Ramos (cell line): ENCODE data around the gene KCNJ5.

Source experiments
- in situ Hi-C: fragments of 300-500 bp; cut with MboI; formaldehyde crosslinking; loops from one replicate; pipeline ENCODE4 v1.14.3; 2022; ENCODE audit warnings: low sequenced_read_pairs; ENCODE audit not compliant: unreplicated experiment

KCNJ5 gene

DNA sequence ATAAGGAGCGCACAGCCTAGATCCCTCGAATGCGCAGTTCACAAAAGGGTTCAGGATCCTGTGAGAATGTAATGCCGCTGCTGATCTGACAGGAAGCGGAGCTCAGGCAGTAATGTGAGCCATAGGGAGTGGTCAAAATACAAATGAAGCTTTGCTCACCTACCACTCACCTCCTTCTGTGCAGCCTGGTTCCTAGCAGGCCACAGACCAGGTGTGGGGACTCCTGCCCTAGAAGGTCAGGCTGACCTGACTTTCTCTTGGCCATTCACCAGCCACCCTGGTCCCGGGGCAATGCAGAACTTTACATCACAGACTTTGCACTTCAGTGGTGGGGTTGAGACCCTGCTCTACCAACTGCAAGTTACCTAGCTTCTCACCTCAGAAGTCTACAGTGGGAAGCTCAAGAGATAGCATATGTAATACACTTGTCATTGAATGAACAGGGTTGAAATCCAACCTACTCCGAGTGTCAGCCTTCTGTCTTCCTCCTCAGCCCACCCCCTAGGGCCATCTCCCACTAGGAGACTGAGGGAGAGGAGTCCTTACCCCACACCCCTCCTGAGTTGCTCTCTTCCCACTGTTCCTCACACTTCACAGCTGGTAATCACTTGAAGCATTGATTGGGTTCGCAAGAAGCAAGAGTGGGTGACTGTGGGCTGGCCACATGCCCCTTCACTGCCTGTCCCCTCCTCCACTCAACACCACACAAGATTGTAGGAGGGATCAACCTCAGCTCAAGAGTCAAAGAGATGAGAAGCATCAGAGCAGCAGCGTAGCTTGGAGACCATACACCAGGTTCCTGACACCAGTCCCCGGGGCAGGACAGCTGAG lies 22.1 kb upstream of the KCNJ5 start:
- in situ Hi-C loops = no loop called here

DNA sequence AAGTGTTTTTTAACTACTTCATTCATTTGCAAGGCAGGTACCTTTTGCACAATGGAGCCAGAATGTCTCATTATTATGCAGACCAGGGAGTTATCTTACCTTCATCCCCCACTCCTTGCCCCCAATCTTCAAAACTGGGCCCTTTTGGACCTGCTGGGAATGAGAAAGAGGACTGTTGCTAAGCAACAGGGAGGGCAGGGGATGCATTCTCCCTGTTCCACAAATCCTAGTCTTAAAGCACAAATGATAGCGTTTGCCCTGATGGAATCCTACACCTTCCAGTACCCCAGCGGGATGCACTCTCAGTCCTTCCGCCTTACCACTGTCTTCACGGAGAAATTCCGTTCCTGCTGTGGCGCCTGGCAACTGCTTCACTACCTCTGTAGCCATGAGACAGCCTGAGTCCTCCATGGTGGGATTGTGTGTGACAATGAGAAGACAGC lies 20.0 kb upstream of the KCNJ5 start:
- in situ Hi-C loops = no loop called here

DNA sequence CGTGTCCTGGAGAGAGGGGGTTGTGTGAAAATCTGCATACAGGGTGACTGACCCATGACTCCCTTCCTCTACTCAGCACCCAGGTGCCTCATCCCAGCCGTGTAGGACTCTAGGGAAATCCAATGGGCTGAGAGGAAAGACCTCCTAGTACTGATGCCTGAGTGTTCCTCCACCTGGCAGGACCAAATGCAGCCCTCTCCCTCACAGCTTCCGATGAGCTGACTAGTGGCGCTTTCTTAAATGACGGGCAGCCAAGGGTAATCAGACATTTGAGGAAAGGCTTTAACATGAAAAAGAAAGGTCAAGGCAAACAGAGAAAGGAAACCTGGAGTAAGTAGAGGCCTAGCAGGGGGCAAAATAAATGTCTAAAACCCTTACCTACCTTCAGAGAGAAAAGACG lies 19.1 kb upstream of the KCNJ5 start:
- in situ Hi-C loops = no loop called here

DNA sequence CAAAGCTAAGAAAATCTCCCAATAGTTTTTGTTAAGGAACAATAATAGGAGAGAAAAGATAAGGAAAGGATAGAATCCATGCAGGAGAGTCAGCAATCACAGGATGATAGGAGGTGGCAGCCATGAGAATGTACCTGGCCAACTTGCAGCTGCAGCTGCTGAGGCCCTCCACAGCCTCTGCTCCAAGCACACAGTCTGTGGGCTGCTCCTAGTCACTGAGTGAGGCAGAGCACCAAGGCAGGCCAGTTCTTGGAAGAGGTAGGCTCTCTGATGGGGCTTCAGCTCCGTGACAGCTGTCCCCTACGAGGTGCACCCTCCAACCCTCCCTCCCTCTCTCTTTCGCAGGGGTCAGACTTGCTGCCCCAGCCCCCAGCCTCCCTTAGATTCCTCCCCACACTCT lies 18.6 kb upstream of the KCNJ5 start:
- in situ Hi-C loops = no loop called here

DNA sequence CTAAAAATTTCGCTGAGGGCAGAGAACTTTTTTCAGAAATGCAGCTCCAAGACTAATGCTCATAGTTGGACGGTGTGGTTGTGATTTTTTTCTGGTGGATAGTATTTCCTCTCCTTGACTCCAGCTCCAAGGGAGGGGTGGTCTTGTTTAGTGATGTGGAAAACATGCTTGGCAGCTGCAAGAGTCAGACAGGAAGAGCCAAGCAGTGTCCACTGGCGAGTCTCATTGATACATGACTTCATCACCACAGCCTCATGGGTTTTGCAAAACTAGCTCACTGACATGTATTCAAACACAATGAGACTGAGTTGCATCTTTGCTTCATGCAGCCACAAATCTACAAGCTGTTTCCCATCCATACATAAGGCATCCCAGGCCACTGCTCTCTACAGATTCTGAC lies 16.7 kb upstream of the KCNJ5 start:
- in situ Hi-C loops = no loop called here

DNA sequence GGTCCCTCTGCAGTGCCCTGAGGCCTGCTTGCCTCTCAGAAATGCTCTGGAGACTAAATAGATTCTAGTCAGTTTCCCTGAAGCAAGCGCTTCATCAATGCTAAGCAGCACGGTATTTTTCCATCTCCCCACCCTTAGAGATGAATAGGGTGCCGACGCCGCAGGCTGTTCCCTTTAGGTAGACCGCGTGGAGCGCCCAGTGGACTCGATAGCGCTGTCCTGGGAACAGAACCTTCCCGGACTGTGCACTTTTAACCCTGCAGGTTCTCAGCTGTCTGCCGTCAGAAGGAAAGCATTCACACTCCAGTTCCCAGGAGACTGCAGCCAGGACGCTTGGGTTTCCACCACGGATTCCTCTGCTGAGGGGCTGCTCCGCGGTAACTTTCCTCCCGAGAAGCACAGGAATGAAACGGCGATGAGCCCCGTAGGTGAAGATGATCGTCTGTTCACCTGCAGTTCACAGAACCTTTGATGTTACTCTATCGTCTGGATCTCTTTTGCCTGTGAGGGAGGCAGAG lies 15.0 kb upstream of the KCNJ5 start:
- in situ Hi-C loops = no loop called here

DNA sequence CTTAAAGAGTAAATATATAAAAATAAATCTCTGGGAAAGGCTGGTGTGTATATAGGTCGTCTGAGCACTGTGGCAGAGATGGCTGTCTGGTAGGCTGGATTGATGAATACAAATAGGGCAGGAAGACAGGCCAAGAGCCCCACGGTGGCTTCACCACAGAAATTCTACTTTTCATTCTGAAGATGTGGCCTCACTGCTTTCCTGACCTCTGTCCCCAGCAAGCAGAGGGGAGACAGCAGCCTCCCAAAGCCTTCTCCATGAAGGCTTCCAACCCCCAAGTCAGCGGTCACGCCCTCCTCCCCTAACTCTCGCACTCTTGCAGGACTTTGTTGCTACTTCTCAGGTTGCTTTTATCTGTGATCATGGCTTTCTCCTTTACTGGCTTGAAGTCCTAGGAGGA lies 13.4 kb upstream of the KCNJ5 start:
- in situ Hi-C loops = no loop called here

DNA sequence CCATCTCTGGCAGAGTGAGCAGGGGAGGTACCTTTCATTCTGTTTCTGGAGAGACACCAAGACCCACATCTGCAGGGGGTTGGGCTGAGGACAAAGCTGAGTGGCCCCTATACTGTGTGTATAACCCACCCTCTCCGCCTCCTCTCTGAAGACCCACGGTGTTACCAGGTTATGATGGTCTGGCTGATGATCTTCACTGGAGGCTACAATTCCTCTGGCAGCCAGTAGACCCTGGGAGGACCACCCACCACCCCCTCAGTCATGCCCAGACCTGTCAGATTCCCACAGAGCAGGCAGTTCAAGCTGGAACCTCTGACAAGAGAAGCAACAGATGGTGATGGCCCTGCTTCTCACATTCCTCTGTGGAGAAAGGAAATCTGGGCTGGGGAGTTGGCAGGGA lies 12.7 kb upstream of the KCNJ5 start:
- in situ Hi-C loops = no loop called here

DNA sequence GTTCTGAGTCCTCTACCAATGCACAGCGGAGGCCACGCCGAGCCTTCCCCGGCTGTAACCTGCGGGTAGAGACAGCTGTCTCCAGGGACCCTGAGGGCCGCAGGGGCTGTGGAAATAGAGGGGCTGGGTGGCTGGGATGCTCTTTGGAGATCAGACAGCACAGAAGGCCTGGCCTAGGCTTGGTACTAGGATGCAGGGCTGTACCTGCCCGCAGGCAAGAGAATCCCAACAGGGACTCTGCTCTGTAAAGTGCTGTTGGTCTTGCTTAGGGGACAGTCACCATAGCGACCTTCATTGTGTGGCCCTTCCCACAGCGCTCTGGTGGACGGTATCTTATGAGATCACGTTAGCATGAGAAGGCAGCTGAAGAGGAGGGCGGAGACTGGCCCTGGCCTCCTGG lies 11.3 kb upstream of the KCNJ5 start:
- in situ Hi-C loops = loop anchor here (5.0 kb wide), 1 partner anchor 72 kb away; no protein-coding TSS in a partner anchor

DNA sequence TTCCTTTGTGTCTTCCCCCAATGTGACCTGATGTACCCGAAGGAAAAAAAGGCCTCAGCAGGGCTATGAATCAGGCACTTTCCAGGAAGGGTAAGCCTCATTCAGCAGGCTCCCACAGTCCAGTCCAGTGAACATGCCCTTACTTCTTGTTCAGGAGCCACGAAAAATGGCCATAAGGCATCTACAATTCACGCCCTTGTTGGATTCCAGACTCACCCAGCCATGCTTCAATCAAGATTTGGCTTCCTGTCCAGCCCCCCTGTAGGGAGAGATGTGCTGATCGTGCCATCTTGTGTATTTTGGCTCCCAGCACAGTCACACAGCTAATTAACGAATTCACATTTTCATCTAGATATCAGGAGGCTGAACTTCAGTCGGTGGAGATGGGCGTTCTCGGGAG lies 9.9 kb upstream of the KCNJ5 start:
- in situ Hi-C loops = loop anchor here (5.0 kb wide), 1 partner anchor 71 kb away; no protein-coding TSS in a partner anchor

DNA sequence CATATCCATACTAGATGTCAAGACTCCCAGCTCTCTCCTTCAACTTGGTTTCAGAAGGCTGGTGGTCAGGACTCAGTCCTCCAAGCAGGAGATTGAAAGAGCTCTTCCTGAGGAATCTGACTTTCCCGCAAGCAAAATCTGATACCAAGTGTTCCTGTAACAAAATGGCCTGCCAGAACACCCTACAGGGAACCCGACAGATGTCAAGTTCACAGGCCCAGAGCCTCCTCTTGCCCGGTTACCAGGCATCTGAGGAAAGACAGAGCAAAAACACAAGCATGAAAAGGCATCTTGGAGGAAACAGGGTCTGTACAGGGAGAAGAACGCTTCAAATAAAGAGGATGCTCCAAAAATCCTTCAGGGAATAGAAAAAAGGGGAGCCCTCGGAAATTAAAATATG lies 8.7 kb upstream of the KCNJ5 start:
- in situ Hi-C loops = loop anchor here (5.0 kb wide), 1 partner anchor 70 kb away; no protein-coding TSS in a partner anchor

DNA sequence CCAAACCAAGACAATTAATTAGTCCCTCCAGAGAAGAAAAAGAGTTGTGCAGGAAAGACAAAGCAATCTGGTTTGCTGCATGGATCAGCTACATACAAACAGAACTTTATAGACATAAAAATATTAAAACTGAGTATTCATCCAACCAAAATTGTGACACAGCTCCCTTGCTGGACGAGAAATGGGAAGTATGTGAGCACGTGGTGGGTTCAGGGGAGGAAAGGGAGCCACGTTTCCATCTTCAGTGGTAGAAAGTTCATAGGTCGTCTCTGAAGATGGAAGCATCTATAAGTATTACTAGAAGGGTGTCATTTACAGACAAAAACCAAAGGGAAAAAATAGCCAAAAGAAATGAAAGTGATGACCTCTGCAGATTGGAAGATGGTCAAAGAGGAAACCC lies 7.1 kb upstream of the KCNJ5 start:
- in situ Hi-C loops = loop anchor here (5.0 kb wide), 1 partner anchor 68 kb away; no protein-coding TSS in a partner anchor

DNA sequence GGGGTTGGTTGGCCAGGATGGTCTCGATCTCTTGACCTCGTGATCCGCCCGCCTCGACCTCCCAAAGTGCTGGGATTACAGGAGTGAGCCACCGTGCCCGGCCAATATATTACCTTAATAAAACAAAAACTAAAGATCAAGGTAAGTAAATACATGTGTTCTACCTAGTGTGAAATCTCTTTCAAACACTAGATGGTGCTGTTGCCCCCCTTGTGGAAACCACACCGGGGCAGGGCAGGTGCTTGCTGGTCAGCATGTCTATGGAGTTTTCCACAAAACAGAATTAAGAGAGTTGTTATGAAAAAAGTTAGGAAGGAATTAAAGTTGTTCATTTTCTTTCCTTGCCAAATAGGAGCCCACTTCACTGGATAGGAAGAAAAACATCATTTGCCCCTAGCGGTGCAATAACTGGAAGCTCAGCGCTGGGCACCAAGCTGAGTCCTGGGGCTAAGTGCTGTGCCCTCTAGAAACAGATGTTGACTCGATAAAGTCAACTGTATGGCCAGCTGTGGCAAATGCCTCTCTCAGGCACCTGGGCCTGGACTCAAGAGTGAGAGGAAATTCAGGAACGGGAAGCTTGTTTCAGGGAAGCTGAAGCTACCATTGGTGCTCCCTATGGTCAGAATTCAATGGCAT lies 6.3 kb upstream of the KCNJ5 start:
- in situ Hi-C loops = loop anchor here (5.0 kb wide), 1 partner anchor 67 kb away; no protein-coding TSS in a partner anchor

DNA sequence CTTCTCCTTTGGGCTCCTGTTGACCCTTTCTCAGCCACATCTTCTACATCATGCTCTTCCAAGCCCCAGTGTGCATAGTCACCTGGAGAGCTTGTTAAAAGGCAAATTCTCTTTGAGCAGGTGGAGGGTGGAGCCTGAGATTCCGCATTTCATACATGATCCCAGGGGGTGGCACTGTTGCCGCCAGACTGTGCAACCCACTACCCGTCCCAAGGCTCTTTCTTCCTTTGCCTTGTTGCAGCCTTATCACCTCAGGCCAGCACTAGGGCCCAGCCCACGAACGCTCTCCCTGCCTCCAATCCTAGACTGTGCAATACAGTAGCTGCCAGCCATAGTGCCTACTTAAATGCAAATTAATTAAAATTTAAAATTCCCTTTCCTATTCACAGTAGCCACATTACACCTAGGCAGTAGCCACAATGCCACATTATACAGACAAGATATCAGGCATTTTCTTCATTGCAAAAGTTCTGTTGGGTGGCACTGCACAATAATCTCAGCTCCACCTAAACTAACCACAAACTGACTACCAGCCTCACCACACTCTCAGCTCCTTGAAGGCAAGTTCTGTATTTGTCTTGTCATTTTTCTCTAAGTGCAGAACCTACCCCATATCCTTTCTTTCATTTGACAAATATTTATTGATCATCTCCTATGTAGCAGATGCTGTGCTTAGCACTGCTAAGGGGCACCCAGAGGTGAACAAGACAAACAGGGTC lies 4.6 kb upstream of the KCNJ5 start:
- in situ Hi-C loops = no loop called here

DNA sequence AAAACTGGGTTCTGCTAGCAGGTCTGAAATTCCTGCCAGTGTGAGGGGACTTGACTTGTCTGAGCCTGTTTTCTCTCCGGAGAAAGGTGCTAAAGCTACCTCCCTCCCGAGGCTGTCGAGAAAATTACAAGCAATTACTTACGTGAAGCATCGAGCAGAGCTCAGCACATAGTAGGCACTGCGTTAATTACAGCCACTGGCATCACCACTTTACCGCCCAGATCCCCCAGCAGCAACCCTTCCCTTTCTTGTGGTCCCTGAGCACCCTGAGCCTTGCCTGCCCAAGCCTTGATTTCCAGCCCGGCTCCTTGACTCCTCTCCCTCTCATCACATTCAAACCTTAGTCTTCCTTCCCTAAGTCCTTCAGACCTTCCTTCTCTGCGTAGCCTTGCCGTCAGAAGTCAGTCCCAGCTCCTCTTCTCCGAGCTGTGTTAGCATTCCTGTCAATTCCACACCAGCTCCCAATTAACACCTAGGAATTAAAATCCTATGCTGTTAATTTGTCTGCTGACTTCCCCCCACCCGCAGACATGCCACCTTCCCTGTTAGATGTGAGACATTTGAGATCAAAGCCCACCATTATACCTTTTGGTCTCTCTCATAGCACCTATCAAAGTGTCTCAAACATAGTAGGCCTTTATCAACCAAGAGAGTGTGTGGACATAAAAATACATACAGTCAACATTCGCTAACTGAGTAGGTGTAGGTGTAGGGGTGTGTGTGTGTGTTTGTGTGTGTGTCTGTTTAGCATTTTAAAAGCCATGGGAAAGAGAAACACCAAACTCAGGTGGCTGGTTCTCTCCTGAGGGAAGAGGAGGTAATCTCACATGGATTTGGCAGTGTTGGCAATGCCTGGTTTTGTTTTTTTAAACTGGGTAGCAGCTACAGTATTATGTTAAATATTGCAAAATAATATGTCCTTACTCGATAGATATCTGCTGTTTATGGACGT lies 2.8 kb upstream of the KCNJ5 start:
- in situ Hi-C loops = no loop called here

DNA sequence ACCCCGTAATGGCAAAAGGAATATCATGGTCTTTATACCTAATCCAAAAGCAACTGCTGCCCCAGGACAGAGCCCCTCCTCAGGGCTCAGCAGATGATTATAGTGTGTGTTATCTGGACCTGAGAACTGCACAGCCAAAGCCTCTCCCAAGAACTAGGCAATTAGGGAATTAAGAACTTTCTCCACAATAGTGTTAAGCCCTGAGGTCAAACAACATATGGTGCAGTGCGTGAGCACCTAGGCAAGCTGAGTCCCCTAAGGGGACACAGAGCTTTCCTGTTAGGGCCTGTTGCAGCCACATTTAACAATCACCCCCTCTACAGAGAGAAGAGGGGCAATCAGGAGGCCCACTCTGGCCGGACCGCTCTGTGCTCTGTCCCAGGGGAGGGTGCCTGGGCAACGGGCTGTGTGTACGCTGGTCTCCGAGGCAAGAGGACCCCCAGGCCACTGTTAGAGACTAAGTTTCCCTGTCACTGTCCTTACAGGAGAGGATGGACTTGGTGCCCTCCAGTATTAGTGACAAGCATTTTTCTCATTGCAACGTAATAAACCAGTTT lies 1.4 kb upstream of the KCNJ5 start:
- in situ Hi-C loops = no loop called here

DNA sequence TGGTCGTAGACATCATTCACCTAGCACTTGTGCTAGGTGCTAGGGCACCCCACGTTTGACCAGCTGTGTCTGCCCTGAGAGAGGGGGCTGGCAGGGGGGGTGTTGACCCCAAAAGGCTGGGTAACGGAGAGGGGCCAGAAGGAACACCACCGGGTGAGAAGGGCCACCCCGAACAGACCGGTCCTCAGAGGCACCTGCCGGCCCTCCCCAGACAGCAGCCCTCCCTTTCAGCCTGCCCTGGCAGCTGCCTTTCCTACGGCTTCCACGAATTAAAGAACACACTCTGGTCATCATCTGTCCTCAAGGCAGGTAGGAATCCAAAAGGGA lies 977 bp upstream of the KCNJ5 start:
- in situ Hi-C loops = no loop called here

DNA sequence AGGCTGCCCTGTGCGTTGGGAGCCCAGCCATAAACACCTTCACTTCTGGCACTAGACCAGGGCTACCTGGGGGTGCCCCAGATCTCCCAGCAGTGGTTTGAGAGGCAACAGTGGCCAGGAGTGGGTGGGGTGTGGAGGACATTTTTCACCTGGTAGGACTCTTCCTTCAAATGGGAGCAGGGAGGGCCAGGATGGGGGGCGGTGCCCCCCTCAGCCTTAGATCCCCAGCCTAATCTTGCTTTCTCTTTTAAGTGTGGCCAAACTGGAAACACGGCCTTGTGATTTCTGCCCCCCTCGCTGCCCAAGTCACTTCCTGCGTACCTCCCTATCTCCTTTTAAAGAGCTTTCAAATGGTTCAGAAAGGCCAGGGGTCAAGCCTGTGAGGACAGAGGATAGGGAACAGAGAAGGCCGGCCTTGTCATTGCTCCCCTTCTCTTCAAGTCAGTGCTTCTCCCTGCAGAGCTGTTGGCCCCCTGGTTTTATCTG lies 800 bp downstream of the KCNJ5 start:
- in situ Hi-C loops = no loop called here

DNA sequence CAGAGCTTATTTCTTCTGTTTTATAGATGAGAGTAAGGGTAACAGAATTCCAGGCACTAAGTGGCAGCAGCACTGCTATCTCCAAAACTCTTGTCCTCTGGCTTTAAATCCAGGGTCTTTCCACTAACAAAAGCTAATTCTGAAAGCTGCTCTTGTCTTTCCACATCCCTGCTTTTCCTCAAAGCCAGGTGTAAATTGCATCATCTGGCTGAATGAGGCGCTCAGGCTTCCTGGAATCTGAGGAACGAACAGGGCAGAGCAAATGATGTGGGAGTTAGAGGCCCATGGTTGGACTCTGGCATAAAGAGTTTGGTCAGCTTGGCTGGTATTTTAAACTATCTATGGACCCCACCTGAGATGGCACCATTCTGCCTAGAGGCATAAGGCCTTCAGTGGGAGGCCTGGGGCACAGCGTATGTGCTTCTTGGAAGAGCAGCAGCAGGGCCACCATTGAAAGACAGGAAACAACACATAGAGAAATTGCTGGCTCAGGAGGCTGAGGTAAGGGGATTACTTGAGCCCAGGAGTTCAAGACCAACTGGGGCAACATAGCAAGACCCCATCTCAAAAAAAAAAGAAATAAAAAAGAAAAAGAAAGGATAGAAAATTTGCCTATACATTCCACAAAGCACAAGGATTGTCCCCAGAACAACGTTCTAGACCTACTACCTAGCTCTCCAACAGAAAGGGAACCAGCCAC lies 1.9 kb downstream of the KCNJ5 start:
- in situ Hi-C loops = no loop called here
